Measurements from ENCODE around the gene CENPX.
A peak's percentile ranks its signal among the peaks of the same experiment; 100 is the strongest.

CENPX gene

DNA sequence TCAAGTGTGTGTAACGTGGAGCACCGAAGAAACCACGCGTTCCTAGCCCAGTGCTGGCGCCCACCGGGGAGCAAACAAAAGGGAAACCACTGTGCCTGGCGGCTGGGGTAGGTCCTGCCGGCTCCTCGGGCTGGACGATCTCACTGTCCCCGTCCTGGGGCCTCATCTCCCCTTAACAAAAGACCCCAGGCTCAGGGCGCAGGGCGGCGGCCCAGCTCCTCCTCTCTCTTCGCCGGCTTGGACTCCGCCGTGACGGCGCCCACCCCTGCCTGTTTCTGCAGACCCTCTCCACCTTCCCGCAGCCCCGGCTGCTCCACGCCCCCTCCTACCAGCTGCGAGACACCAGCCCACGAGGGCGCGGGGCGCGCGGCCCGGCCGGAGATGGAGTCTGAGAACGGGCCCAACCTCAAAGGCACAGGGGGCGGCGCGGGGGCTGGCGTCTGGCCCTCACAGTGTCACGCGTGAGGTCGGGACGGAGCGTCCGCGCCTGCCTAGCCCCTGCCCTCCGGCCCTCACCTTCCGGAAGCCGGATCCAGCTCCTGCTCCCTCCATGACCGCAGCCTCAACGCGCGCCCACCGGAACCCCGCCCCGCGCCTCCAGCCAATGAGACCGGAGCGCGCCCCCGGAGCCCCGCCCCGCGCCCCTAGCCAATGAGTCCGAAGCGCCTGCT is at the start of gene CENPX:
Gene CENPX (minus strand): TSS at position 569 of the 671 bp plus-strand sequence. CDS start 17 bp downstream, at position 552.
- no peak for DNase-seq (ENCODE audit: low spot score)

GRCh38 chr17:82070611-82071010 is 47.9 kb upstream of the CENPX start:
- DNase-seq (ENCODE audit: low spot score) = no peak

- peak; percentile 70 for DNase-seq (ENCODE audit: low spot score)
Measured at GRCh38 chr17:82065638-82066303, 43.1 kb upstream of the CENPX start, which contains the start of gene DUS1L. Gene DUS1L, minus strand, starts transcription at chr17:82065804. Its CDS starts 745 bp downstream, at chr17:82065059.

DNA sequence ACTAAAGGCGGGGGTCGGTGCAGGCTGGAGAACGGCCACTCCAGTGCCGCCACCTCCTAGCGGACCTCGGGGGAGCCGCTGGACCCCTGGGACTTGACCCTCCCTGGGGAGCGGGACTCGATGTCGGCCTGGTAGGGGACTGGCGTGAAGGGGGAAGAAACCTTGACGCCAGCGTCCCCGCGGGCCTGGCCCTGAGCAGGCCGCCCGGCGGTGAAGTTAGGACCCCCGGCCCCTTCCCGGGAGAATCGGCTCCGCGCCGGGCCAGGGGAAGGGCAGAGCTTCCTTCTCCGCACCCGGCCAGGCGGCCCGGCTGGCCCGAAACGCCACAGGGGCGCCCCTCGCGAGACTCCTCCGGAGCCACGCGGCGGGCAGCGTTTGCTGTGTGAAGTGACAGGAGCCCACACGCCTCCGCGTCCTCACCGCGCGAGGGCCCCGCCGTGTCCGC is 42.5 kb upstream of the CENPX start:
- DNase-seq (ENCODE audit: low spot score) = no peak

- no peak for DNase-seq (ENCODE audit: low spot score)
Measured at GRCh38 chr17:82064433-82065192, 41.9 kb upstream of the CENPX start.

GRCh38 chr17:82063424-82064415 is 41.0 kb upstream of the CENPX start:
- DNase-seq (ENCODE audit: low spot score) = no peak

DNA sequence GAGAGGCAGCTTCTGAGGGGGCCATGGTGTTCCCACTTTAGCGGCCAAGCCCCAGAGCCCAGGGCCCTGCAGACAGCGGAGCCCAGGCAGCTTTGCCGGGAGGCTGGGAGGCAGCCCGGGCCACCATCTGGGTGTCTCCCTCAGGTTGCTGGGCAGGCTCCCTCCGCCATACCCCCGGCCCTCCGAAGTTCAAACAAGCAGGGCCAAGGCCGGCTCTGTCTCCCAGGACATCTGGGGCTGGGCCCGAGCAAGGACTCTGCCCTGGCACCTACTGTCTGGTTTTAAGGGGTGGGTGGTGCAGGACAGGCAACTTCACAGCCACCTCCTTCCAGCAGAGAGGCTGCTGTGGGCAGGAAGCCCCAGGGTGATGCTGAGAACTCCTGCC is 40.3 kb upstream of the CENPX start:
- no peak for DNase-seq (ENCODE audit: low spot score)

- no peak for DNase-seq (ENCODE audit: low spot score)
Measured at GRCh38 chr17:82062076-82062983, 39.7 kb upstream of the CENPX start.

- no peak for DNase-seq (ENCODE audit: low spot score)
Measured at GRCh38 chr17:82061047-82061925, 38.6 kb upstream of the CENPX start.

DNA sequence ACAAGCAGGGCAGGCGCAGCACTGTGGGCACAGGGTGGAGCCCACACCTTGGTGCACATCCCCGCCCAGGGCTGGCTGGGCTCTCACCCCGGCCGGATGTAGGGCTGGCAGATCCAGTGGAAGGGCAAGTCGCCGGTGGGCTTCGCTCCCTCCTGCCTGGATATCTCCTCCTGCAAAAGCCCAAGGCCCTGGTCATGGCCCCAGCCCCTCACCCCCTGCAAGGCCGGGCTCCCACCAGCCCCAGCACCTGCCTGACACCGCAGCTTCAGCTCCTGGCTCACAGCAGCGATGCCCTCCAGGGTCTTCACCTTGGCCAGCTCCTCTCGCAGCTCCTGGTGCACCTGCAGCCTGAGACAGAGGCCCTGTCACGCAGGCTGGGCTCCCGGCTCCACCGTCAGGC is 37.9 kb upstream of the CENPX start:
- no peak for DNase-seq (ENCODE audit: low spot score)

DNA sequence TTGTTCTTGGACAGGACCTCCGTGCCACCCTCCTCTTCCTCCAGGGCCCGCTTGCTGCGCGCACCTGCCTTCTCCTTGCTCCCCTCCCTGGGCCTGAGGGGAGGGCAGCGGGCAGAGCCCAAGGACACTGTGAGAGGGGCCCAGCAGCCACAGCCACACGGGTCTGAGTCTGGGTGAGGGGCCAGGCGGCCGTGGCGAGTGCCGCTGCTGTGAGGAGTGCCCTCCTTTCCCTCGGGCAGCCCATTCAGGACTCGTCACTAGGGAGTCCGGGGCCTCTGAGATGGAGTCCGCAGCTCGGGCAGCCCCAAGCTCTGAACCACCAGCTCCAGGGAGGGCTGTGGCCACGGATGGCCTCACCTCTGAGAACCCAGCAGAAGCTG is 37.3 kb upstream of the CENPX start:
- no peak for DNase-seq (ENCODE audit: low spot score)

DNA sequence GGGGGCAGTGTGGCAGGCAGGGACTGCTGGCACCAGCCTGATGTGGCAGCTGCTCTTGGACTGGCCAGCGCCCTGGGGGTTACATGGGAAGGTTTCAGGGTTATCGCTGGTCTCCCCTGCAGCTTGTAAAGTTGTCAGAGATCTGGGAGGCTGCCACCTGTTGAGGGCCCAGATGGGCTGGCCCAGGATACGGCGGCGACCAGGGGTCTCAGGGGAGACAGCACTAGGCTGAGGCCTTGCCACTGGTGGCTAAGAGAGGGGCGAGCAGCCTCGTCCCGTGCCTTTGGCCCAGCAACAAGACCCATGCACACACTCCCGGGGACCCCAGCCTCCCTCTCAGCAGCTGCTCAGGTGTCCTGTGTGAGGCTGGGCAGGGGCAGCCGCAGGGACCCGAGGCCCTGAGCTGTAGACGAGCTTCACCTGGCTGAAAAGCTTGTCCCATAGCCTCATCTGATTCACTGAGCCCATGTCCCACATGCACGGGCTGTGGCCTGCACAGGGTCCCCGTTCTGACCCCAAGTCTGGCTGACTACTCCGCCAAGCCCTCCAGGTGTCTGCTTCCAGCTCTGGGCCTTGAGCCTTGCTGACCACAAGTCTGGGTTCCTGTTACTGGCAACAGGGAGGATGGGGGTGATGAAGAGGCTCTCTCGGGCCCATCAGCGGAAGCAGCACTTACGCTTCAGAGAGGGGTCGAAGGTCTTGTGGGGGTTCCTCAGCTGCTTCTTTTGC is 36.8 kb upstream of the CENPX start:
- DNase-seq (ENCODE audit: low spot score) = no peak

GRCh38 chr17:82058855-82059249 is 36.2 kb upstream of the CENPX start:
- no peak for DNase-seq (ENCODE audit: low spot score)

- DNase-seq (ENCODE audit: low spot score) = no peak
Measured at GRCh38 chr17:82058230-82058854, 35.7 kb upstream of the CENPX start.

GRCh38 chr17:82056729-82057621 is 34.3 kb upstream of the CENPX start:
- DNase-seq (ENCODE audit: low spot score) = no peak

GRCh38 chr17:82055965-82056728 is 33.5 kb upstream of the CENPX start:
- no peak for DNase-seq (ENCODE audit: low spot score)
